Testis (tissue), 2 donors: ENCODE results near the gene ME3.

ENCODE experiments used
- CTCF ChIP-seq, 3 experiments: fragments of 450-650 bp in 2 of 3; fragments of 200-600 bp in 1 of 3; sonication (generic) in 1 of 3; IDR thresholded peaks; one replicate each; pipeline ENCODE4 v1.5.1; 2016 to 2019; ENCODE audit warnings: antibody characterized with exemption in 3 of 3, mild to moderate bottlenecking in 2 of 3, moderate library complexity in 1 of 3
- POLR2A ChIP-seq: fragments of 450-650 bp; IDR thresholded peaks from one replicate; pipeline ENCODE4 v1.6.1; 2017; ENCODE audit warnings: antibody characterized with exemption, mild to moderate bottlenecking, moderate library complexity

DNA sequence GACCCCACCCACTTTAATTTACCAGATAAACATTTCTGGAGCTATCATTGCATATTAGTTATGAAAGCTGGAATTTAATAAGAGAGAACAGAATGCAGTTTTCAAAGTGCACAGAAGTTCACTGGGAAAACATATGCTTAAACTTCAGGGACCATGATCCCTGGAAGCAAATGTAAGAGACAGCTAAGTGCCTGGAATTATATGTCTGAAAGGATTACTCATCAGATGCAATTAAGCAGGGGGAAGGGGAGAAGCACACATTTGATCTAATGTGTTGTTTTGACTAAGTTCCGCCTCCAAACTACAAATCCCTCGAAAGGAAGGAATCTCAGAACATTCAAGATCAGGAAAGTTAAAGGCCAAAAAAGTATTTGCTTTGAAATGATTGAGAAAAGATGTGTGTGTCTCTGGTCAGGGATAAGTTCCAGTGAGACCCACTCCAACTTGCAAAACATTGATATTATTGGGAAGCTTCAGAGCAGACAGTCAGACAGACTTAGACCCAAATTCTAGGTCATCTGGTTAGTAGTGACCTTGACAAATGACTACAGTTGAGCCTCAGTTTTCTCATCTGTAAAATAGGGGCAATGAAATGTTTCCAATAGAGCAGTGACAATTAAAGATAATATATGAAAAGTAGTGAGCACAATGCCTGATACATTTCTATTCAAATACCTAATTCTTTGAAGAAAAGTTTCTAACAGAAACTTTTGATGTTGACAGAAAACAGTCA lies 147.6 kb downstream of the ME3 start:
- TF ChIP-seq CTCF (IDR thresholded peaks at IDR 0.05) (no peak), POLR2A (no peak)
